IMR-90 (cell line): ENCODE results near the gene KCNQ2. TPM values are rescaled to one million over a fixed set of nuclear protein-coding genes. Genes with fewer than 3 reads are reported as not detected.

Experiments
- ATAC-seq: fragments of 200-7000 bp; cut with Tn5 transposase; 2 replicates; pipeline ENCODE4 v1.9.1; 2020; ENCODE audit warnings: low read depth, mild to moderate bottlenecking, moderate library complexity
- BruUV-seq: library from RNA; stranded (reverse); fragments of 400-500 nt; replicated peaks from 2 replicates; lab custom pipeline; 2021; lab: Mats Ljungman, UMichigan
- CTCF ChIA-PET: fragments of 300-600 bp; formaldehyde crosslinking; extraction: SDS; loops from one replicate; lab custom pipeline; 2021; ENCODE audit warnings: antibody characterized with exemption; lab: Yijun Ruan, JAX
- POLR2A ChIA-PET: fragments of 300-600 bp; sonication (Branson Sonifier 250); formaldehyde crosslinking; loops from one replicate; lab custom pipeline; 2022; ENCODE audit warnings: antibody characterized with exemption; ENCODE audit not compliant: unreplicated experiment; lab: Charles Lee
- DNase-seq: peaks from one replicate; pipeline ENCODE4 v3.0.0; 2013
- H2AFZ ChIP-seq: replicated peaks from 2 replicates; pipeline ENCODE3; 2013; ENCODE audit warnings: low read length, mild to moderate bottlenecking; ENCODE audit not compliant: poor library complexity
- H2AK5ac ChIP-seq: 2 replicates; pipeline ENCODE4 v1.6.1; 2013; ENCODE audit warnings: low read depth, low read length, inconsistent platforms
- H2AK9ac ChIP-seq: replicated peaks from 2 replicates; pipeline ENCODE3; 2013; ENCODE audit warnings: mild to moderate bottlenecking, low read depth, low read length, moderate library complexity; ENCODE audit not compliant: poor library complexity
- H2BK120ac ChIP-seq: 2 replicates; pipeline ENCODE4 v1.6.1; 2013; ENCODE audit warnings: low read depth, low read length, inconsistent platforms
- H2BK15ac ChIP-seq: 3 replicates; pipeline ENCODE4 v1.6.1; 2013; ENCODE audit warnings: low read depth, low read length, inconsistent platforms
- H2BK20ac ChIP-seq: 2 replicates; pipeline ENCODE4 v1.6.1; 2013; ENCODE audit warnings: low read depth, mild to moderate bottlenecking, inconsistent platforms, low read length, moderate library complexity
- H2BK5ac ChIP-seq: 2 replicates; pipeline ENCODE4 v1.6.1; 2013; ENCODE audit warnings: mild to moderate bottlenecking, low read depth, low read length, inconsistent platforms; ENCODE audit not compliant: poor library complexity, severe bottlenecking
- H3K14ac ChIP-seq: replicated peaks from 2 replicates; pipeline ENCODE4 v1.6.1; 2013; ENCODE audit warnings: low read depth, low read length, inconsistent platforms
- H3K18ac ChIP-seq: 2 replicates; pipeline ENCODE4 v1.6.1; 2013; ENCODE audit warnings: low read depth, low read length, control low read depth
- H3K23ac ChIP-seq: 2 replicates; pipeline ENCODE4 v1.6.1; 2013; ENCODE audit warnings: low read depth, low read length, inconsistent platforms
- H3K27ac ChIP-seq: 2 replicates; pipeline ENCODE4 v1.5.1; 2013; ENCODE audit warnings: mild to moderate bottlenecking, control low read depth, low read length; ENCODE audit not compliant: insufficient read depth
- H3K27me3 ChIP-seq: 2 replicates; pipeline ENCODE4 v1.6.1; 2013; ENCODE audit warnings: low read length; ENCODE audit not compliant: control insufficient read depth, insufficient read depth
- H3K36me3 ChIP-seq: 2 replicates; pipeline ENCODE4 v1.6.1; 2013; ENCODE audit warnings: low read length, mixed read lengths; ENCODE audit not compliant: control insufficient read depth, insufficient read depth
- H3K4ac ChIP-seq: 2 replicates; pipeline ENCODE4 v1.6.1; 2013; ENCODE audit warnings: low read depth, low read length, inconsistent platforms
- H3K4me1 ChIP-seq: 2 replicates; pipeline ENCODE4 v1.6.1; 2013; ENCODE audit warnings: low read length, mixed read lengths; ENCODE audit not compliant: control insufficient read depth, insufficient read depth
- H3K4me2 ChIP-seq: 2 replicates; pipeline ENCODE4 v1.6.1; 2013; ENCODE audit warnings: low read depth, mild to moderate bottlenecking, control low read depth, low read length, moderate library complexity
- H3K4me3 ChIP-seq: 2 replicates; pipeline ENCODE4 v1.5.1; 2013; ENCODE audit warnings: low read depth, mild to moderate bottlenecking, control low read depth, low read length, moderate library complexity; ENCODE audit not compliant: insufficient read depth
- H3K56ac ChIP-seq: 2 replicates; pipeline ENCODE4 v1.6.1; 2013; ENCODE audit warnings: low read length, inconsistent platforms; ENCODE audit not compliant: insufficient read depth; ENCODE audit errors: extremely low read depth
- H3K79me1 ChIP-seq, 2 experiments: 2 replicates each; pipeline ENCODE4 v1.6.1; 2013; ENCODE audit warnings: low read length in 2 of 2, inconsistent platforms in 1 of 2, low read depth in 1 of 2
- H3K9ac ChIP-seq: 2 replicates; pipeline ENCODE4 v1.6.1; 2013; ENCODE audit warnings: low read depth, low read length, control low read depth
- H3K9me1 ChIP-seq: 2 replicates; pipeline ENCODE4 v1.6.1; 2013; ENCODE audit warnings: low read length, inconsistent platforms; ENCODE audit not compliant: insufficient read depth
- H3K9me3 ChIP-seq: 2 replicates; pipeline ENCODE4 v1.6.1; 2013; ENCODE audit warnings: low read length; ENCODE audit not compliant: control insufficient read depth, insufficient read depth
- H4K20me1 ChIP-seq: 2 replicates; pipeline ENCODE4 v1.6.1; 2013; ENCODE audit warnings: low read length, inconsistent platforms; ENCODE audit not compliant: insufficient read depth
- H4K5ac ChIP-seq: 2 replicates; pipeline ENCODE4 v1.6.1; 2013; ENCODE audit warnings: mild to moderate bottlenecking, low read depth, low read length, control low read depth
- H4K8ac ChIP-seq, 2 experiments: 2 replicates each; pipeline ENCODE4 v1.6.1; 2013; ENCODE audit warnings: low read depth in 2 of 2, low read length in 2 of 2, control low read depth in 1 of 2, inconsistent platforms in 1 of 2
- H4K91ac ChIP-seq: 2 replicates; pipeline ENCODE4 v1.6.1; 2013; ENCODE audit warnings: low read depth, low read length, inconsistent platforms; ENCODE audit not compliant: insufficient read depth
- CTCF ChIP-seq: conservative IDR thresholded peaks from 2 replicates; pipeline ENCODE4 v1.5.1; 2012; ENCODE audit warnings: mild to moderate bottlenecking, low read depth, low read length, improper control_type of control experiment
- ELK1 ChIP-seq: fragments of 150-350 bp; IDR thresholded peaks from 2 replicates; pipeline ENCODE4 v1.6.1; 2016; ENCODE audit warnings: low read depth, mild to moderate bottlenecking, low read length, moderate library complexity, borderline replicate concordance
- MAZ ChIP-seq: IDR thresholded peaks from 2 replicates; pipeline ENCODE4 v1.6.1; 2012; ENCODE audit warnings: low read depth, mild to moderate bottlenecking, low read length, improper control_type of control experiment, moderate library complexity, borderline replicate concordance
- NFE2L2 ChIP-seq: fragments of 150-350 bp; IDR thresholded peaks from 2 replicates; pipeline ENCODE4 v1.6.1; 2016; ENCODE audit warnings: low read depth, mild to moderate bottlenecking, low read length
- RAD21 ChIP-seq: IDR thresholded peaks from 2 replicates; pipeline ENCODE4 v1.6.1; 2012; ENCODE audit warnings: low read length, improper control_type of control experiment
- RCOR1 ChIP-seq: IDR thresholded peaks from 2 replicates; pipeline ENCODE4 v1.6.1; 2012; ENCODE audit warnings: mild to moderate bottlenecking, low read length, improper control_type of control experiment; ENCODE audit not compliant: insufficient replicate concordance
- SMC3 ChIP-seq: fragments of 150-350 bp; IDR thresholded peaks from 2 replicates; pipeline ENCODE4 v1.6.1; 2016; ENCODE audit warnings: low read depth, mild to moderate bottlenecking, antibody characterized with exemption, low read length, moderate library complexity
- WGBS, 2 experiments: methylation state at CpG; one replicate each; pipeline versions ENCODE4 v1.1.5 to v1.1.7; 2013; ENCODE audit warnings: missing lambda C conversion rate in 2 of 2; ENCODE audit not compliant: insufficient read length in 1 of 2; ENCODE audit errors: extremely low coverage in 2 of 2; 5-methylcytosine and 5-hydroxymethylcytosine counted together
- dilution Hi-C: fragments of 300-500 bp; cut with HindIII; formaldehyde crosslinking; loops from one replicate; pipeline ENCODE4 v1.14.3; 2018; ENCODE audit warnings: low sequenced_read_pairs; ENCODE audit not compliant: unreplicated experiment
- in situ Hi-C: fragments of 300-500 bp; cut with MboI; formaldehyde crosslinking; loops from 3 replicates; pipeline ENCODE4 v1.14.3; 2019; ENCODE audit warnings: low sequenced_read_pairs, inconsistent platforms, mixed read lengths
- intact Hi-C: fragments of 100-400 bp; cut with micrococcal nuclease; formaldehyde crosslinking; loops from 2 replicates; pipeline ENCODE4 v1.10.0; 2022
- polyA plus RNA-seq, 3 experiments: library from polyadenylated mRNA; depleted of rRNA; stranded (reverse); fragments of >200 nt; gene quantifications; 2 replicates each; pipeline ENCODE4 v1.2.3, GENCODE V29; 2012; ENCODE audit warnings: low replicate concordance in 1 of 3
- total RNA-seq: library from RNA; depleted of rRNA; stranded (reverse); fragments of >200 nt; gene quantifications from 2 replicates; pipeline ENCODE4 v1.2.3, GENCODE V29; 2012

Gene KCNQ2
- total and polyA plus RNA-seq, 2 of the 4 experiments (the other 2 are of a cell fraction), result 0.02 TPM; not detected in 1

- Histone ChIP-seq H3K14ac (no peak overlapping the region), H2BK15ac (no peak overlapping the region), H3K4ac (no peak overlapping the region), H3K27ac (no peak overlapping the region), H2AK9ac (no peak overlapping the region), H2BK120ac (no peak overlapping the region), H3K36me3 (no peaks in the 10 kb centered on the region), H3K79me1 (no peaks in the 10 kb centered on the region), H3K4me2 (no peak overlapping the region), H2AFZ (no peak overlapping the region), H3K18ac (no peak overlapping the region), H3K4me3 (no peak overlapping the region), H3K4me1 (no peaks in the 10 kb centered on the region), H2AK5ac (no peak overlapping the region), H4K20me1 (no peaks in the 10 kb centered on the region), H4K5ac (no peak overlapping the region), H3K9me3 (peaks cover 3% of the 10 kb centered on the region; the same call in 1 of the 2 replicates), H2BK20ac (no peak overlapping the region), H3K9me1 (no peaks in the 10 kb centered on the region), H3K56ac (no peak overlapping the region), H4K8ac (no peak overlapping the region), H4K91ac (no peak overlapping the region), H3K9ac (no peak overlapping the region), H3K23ac (no peak overlapping the region), H3K27me3 (peaks cover 17% of the 10 kb centered on the region; the same call in 1 of the 2 replicates), H2BK5ac (no peak overlapping the region)
- BruUV-seq, result no TSS peak
- in situ Hi-C loops, result no loop called here
- intact Hi-C loops, result no loop called here
- ATAC-seq, result no peak
- ChIA-PET CTCF (interaction anchor here (0.5 kb wide), 1 partner anchor 41 kb away, joined by 3 read pairs; no protein-coding TSS in a partner anchor), POLR2A (no interaction called here)
- dilution Hi-C loops, result no loop called here
- TF ChIP-seq ELK1, result no peak
- TF ChIP-seq RAD21, result no peak
- no peak for TF ChIP-seq MAZ
- TF ChIP-seq CTCF, result no peak
- no peak for TF ChIP-seq NFE2L2
- no peak for TF ChIP-seq SMC3
- no peak for TF ChIP-seq RCOR1
- 99% methylated on average over 13 of the region's 46 CpGs; no CpG with 5 or more reads in 1 of the 2 experiments for WGBS, 2 experiments
- DNase-seq, result no peak
Measured at GRCh38 chr20:63350597-63351325, 121.7 kb downstream of the KCNQ2 start.
